Hematopoietic multipotent progenitor cell treated with erythropoietin and hydrocortisone succinate and interleukin-3 and kit ligand, for 15 days (in vitro differentiated cells): ENCODE measurements around the gene TSC22D1.
"Not testable (repeated sequence)": the region's sequence is repeated elsewhere in the genome, so short reads cannot be mapped to it uniquely, and the experiment has no call there.

ENCODE experiments used
- DNase-seq: peaks from one replicate; pipeline ENCODE4 v3.0.0-alpha.2; 2015; ENCODE audit warnings: low spot score

The TSC22D1 gene

GRCh38 chr13:44573071-44573470 lies 3.1 kb downstream of the TSC22D1 start:
- DNase-seq: no peak

- no peak for DNase-seq
Measured at GRCh38 chr13:44566601-44567000, 9.5 kb downstream of the TSC22D1 start.

GRCh38 chr13:44565881-44566280 lies 10.2 kb downstream of the TSC22D1 start:
- no peak for DNase-seq

GRCh38 chr13:44564936-44565335 lies 11.2 kb downstream of the TSC22D1 start:
- DNase-seq: no peak

GRCh38 chr13:44562853-44563252 lies 13.3 kb downstream of the TSC22D1 start:
- DNase-seq: not testable (repeated sequence)

GRCh38 chr13:44561351-44561750 lies 14.8 kb downstream of the TSC22D1 start:
- no peak for DNase-seq

GRCh38 chr13:44557986-44558385 lies 18.1 kb downstream of the TSC22D1 start:
- DNase-seq: no peak

GRCh38 chr13:44555207-44555606 lies 20.9 kb downstream of the TSC22D1 start:
- no peak for DNase-seq

GRCh38 chr13:44549476-44549875 lies 26.7 kb downstream of the TSC22D1 start:
- DNase-seq: no peak

- no peak for DNase-seq
Measured at GRCh38 chr13:44546164-44546563, 30.0 kb downstream of the TSC22D1 start.

GRCh38 chr13:44543369-44543768 lies 32.8 kb downstream of the TSC22D1 start:
- DNase-seq: no peak

- no peak for DNase-seq
Measured at GRCh38 chr13:44542361-44542760, 33.8 kb downstream of the TSC22D1 start.

GRCh38 chr13:44541601-44542000 lies 34.5 kb downstream of the TSC22D1 start:
- no peak for DNase-seq

- DNase-seq: no peak
Measured at GRCh38 chr13:44540761-44541434, 35.2 kb downstream of the TSC22D1 start.

GRCh38 chr13:44537248-44537647 lies 38.9 kb downstream of the TSC22D1 start:
- no peak for DNase-seq

GRCh38 chr13:44523146-44524015 lies 52.7 kb downstream of the TSC22D1 start:
- DNase-seq: no peak

GRCh38 chr13:44519642-44520041 lies 56.5 kb downstream of the TSC22D1 start:
- no peak for DNase-seq

- DNase-seq: no peak
Measured at GRCh38 chr13:44516771-44517170, 59.4 kb downstream of the TSC22D1 start.

GRCh38 chr13:44514278-44514677 lies 61.9 kb downstream of the TSC22D1 start:
- DNase-seq: no peak

GRCh38 chr13:44509853-44510252 lies 66.3 kb downstream of the TSC22D1 start:
- DNase-seq: not testable (repeated sequence)

- no peak for DNase-seq
Measured at GRCh38 chr13:44508562-44509077, 67.5 kb downstream of the TSC22D1 start.

- DNase-seq: no peak
Measured at GRCh38 chr13:44507639-44508038, 68.5 kb downstream of the TSC22D1 start.

- no peak for DNase-seq
Measured at GRCh38 chr13:44506719-44507118, 69.4 kb downstream of the TSC22D1 start.
